A549 (cell line): Measurements from ENCODE around the gene PRRG4.

Source experiments
- CEBPB ChIP-seq, 2 experiments: fragments of >200 bp in 1 of 2; sonication (Bioruptor Twin) in 1 of 2; formaldehyde crosslinking in 1 of 2; IDR thresholded peaks; 2 replicates each; pipeline ENCODE4 v1.6.1; 2012 to 2016
- MAFK ChIP-seq: fragments of 450-650 bp; IDR thresholded peaks from 2 replicates; pipeline ENCODE4 v1.6.1; 2014; ENCODE audit not compliant: partially characterized antibody
- POLR2A ChIP-seq: IDR thresholded peaks from 2 replicates; pipeline ENCODE4 v1.6.1; 2012; ENCODE audit warnings: mild to moderate bottlenecking, low read length
- REST ChIP-seq: fragments of 200-600 bp; sonication (generic); IDR thresholded peaks from 2 replicates; pipeline ENCODE4 v1.6.1; 2016; ENCODE audit warnings: antibody characterized with exemption, mild to moderate bottlenecking, moderate library complexity
- RFX5 ChIP-seq: fragments of 450-650 bp; IDR thresholded peaks from 2 replicates; pipeline ENCODE4 v1.7.1; 2014; ENCODE audit warnings: antibody characterized with exemption, mild to moderate bottlenecking, moderate library complexity
- TF ChIP-seq, protein P1 (sequence below): fragments of >200 bp; sonication (Bioruptor Twin); formaldehyde crosslinking; IDR thresholded peaks from 3 replicates; pipeline ENCODE4 v1.5.1; 2016

- TF ChIP-seq CEBPB (IDR thresholded peaks at IDR 0.05) (no peak), POLR2A (no peak), REST (no peak), RFX5 (no peak), MAFK (no peak)
- TF ChIP-seq, protein P1, sequence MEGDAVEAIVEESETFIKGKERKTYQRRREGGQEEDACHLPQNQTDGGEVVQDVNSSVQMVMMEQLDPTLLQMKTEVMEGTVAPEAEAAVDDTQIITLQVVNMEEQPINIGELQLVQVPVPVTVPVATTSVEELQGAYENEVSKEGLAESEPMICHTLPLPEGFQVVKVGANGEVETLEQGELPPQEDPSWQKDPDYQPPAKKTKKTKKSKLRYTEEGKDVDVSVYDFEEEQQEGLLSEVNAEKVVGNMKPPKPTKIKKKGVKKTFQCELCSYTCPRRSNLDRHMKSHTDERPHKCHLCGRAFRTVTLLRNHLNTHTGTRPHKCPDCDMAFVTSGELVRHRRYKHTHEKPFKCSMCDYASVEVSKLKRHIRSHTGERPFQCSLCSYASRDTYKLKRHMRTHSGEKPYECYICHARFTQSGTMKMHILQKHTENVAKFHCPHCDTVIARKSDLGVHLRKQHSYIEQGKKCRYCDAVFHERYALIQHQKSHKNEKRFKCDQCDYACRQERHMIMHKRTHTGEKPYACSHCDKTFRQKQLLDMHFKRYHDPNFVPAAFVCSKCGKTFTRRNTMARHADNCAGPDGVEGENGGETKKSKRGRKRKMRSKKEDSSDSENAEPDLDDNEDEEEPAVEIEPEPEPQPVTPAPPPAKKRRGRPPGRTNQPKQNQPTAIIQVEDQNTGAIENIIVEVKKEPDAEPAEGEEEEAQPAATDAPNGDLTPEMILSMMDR: no peak
Measured at GRCh38 chr11:32861850-32862577, 32.3 kb downstream of the PRRG4 start.
